Vagina (tissue), 2 donors: Measurements from ENCODE around the gene RAMP1.

Source experiments
- CTCF ChIP-seq, 3 experiments: fragments of 450-650 bp in 2 of 3; fragments of 200-600 bp in 1 of 3; sonication (generic) in 1 of 3; IDR thresholded peaks; one replicate each; pipeline ENCODE4 v1.5.1; 2017 to 2019; ENCODE audit warnings: antibody characterized with exemption in 3 of 3, mild to moderate bottlenecking in 2 of 3, moderate library complexity in 2 of 3
- POLR2A ChIP-seq, 2 donors: fragments of 450-650 bp; IDR thresholded peaks; one replicate each; pipeline ENCODE4 v1.6.1; 2017; ENCODE audit warnings: antibody characterized with exemption in 2 of 2, mild to moderate bottlenecking in 2 of 2, moderate library complexity in 2 of 2
- POLR2AphosphoS5 ChIP-seq, 2 donors: sonication (generic); formaldehyde crosslinking; IDR thresholded peaks; one replicate each; pipeline ENCODE4 v1.9.0; 2017; ENCODE audit warnings: antibody characterized with exemption in 2 of 2, mild to moderate bottlenecking in 2 of 2, low read depth in 1 of 2; ENCODE audit not compliant: insufficient read depth in 1 of 2

GRCh38 chr2:237895544-237896506, 36.4 kb downstream of the RAMP1 start:
- no peak for TF ChIP-seq CTCF (IDR thresholded peaks at IDR 0.05)
- TF ChIP-seq POLR2A (IDR thresholded peaks at IDR 0.05), result no peak
- peak; percentile 21 to 55 for TF ChIP-seq POLR2AphosphoS5 (IDR thresholded peaks at IDR 0.05; ENCODE audit: insufficient read depth in 1 of 2, low read depth in 1 of 2)
